Activated naive CD4-positive, alpha-beta T cell treated with anti-CD3 and anti-CD28 coated beads, Interleukin-2, amount 10 ng/mL, durations not matched to agents 7 days and 5 days (primary cell): ENCODE measurements around the gene BIN1.

Experiments
- CTCF ChIA-PET: fragments of 350-600 bp; sonication (Branson Sonifier 250); formaldehyde crosslinking; loops from one replicate; lab custom pipeline; 2021; ENCODE audit warnings: antibody characterized with exemption; lab: Charles Lee
- DNase-seq: peaks from one replicate; pipeline ENCODE4 v3.0.0-alpha.2; 2020
- H3K27ac Mint-ChIP-seq: one replicate; pipeline ENCODE4 v1.8.0; 2021; ENCODE audit warnings: mild to moderate bottlenecking, moderate library complexity, mixed read lengths
- H3K27me3 Mint-ChIP-seq: one replicate; pipeline ENCODE4 v1.8.0; 2021; ENCODE audit warnings: mild to moderate bottlenecking, mixed read lengths
- H3K36me3 Mint-ChIP-seq: one replicate; pipeline ENCODE4 v1.8.0; 2021; ENCODE audit warnings: mixed read lengths
- H3K4me1 Mint-ChIP-seq: one replicate; pipeline ENCODE4 v1.8.0; 2021; ENCODE audit warnings: mixed read lengths
- H3K4me3 Mint-ChIP-seq: one replicate; pipeline ENCODE4 v1.8.0; 2021; ENCODE audit warnings: mild to moderate bottlenecking, moderate library complexity, mixed read lengths
- H3K9me3 Mint-ChIP-seq: one replicate; pipeline ENCODE4 v1.8.0; 2021; ENCODE audit warnings: mixed read lengths

Gene BIN1

DNA sequence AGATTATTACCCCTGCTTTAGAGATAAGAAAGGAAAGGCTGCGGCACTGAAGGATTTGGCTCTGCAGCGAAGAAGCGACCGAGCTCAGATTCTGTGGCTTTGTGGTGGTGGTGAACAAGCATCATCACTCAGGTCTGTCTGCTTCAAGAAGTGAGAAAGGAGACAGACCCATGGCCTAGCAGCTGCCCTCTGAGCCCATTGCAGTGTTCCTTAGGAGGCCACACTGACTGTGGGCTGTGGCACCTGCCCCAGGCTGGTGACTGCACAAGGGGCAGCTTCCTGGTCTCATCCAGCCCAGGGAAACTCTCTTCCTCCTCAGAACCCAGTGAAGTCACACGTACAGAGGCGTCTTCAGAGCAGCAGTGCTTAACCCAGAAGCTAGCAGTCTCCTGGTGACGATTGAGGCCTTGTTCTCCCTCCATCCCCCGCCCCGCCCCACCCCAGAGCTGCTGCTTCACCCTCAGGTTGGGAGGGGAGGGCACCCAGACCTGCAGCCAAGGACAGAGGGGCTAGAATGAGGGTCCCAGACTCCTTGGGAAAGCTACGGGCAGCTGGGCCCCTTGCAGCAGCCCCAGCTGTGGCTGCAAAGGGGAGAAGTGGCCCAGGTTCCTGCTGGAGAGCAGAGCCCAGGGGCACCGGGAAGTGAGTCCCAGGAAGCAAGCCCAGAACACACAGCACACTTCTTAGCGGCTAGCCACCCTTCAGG is 22.2 kb downstream of the BIN1 start:
- peaks cover 59% of the 10 kb centered on the region for H3K4me1 Mint-ChIP-seq
- DNase-seq: peak; percentile 57
- peak overlapping the region; percentile 91 for H3K27ac Mint-ChIP-seq
- peak overlapping the region; percentile 21 for H3K4me3 Mint-ChIP-seq
- H3K27me3 Mint-ChIP-seq: peaks cover 33% of the 10 kb centered on the region
- H3K9me3 Mint-ChIP-seq: no peaks in the 10 kb centered on the region
- CTCF ChIA-PET: interaction anchor here (1.9 kb wide), 1 partner anchor 16 kb away, joined by 6 read pairs; no protein-coding TSS in a partner anchor
- H3K36me3 Mint-ChIP-seq: peaks cover 8% of the 10 kb centered on the region

- DNase-seq: no peak
- peaks cover 27% of the 10 kb centered on the region for H3K27me3 Mint-ChIP-seq
- no peaks in the 10 kb centered on the region for H3K9me3 Mint-ChIP-seq
- peak overlapping the region; percentile 91 for H3K27ac Mint-ChIP-seq
- CTCF ChIA-PET: interaction anchor here (1.9 kb wide), 1 partner anchor 15 kb away, joined by 6 read pairs; no protein-coding TSS in a partner anchor
- H3K4me3 Mint-ChIP-seq: peak overlapping the region; percentile 21
- H3K36me3 Mint-ChIP-seq: peaks cover 14% of the 10 kb centered on the region
- peaks cover 67% of the 10 kb centered on the region for H3K4me1 Mint-ChIP-seq
Observed at GRCh38 chr2:127083819-127084503, 23.0 kb downstream of the BIN1 start.

DNA sequence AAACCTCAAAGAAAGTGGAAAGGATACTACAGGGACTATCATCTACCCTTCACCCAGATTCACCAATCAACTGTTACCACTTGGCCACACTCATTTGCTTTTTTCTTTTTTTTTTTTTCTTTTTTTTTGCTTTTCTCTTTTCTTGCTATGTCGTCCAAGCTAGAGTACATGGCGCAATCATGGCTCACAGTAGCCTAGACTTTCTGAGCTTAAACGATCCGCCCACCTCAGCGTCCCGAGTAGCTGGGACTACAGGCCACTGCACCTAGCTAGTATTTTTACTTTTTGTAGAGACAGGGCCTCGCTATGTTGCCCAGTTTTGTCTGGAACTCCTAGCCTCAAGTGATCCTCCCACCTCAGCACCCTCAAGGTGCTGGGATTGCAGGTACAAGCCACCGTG is 24.0 kb downstream of the BIN1 start:
- Mint-ChIP-seq H3K36me3 (peaks cover 20% of the 10 kb centered on the region), H3K27ac (peak overlapping the region; percentile 91), H3K9me3 (no peaks in the 10 kb centered on the region), H3K27me3 (peaks cover 18% of the 10 kb centered on the region), H3K4me1 (peaks cover 77% of the 10 kb centered on the region), H3K4me3 (no peak overlapping the region)
- DNase-seq: no peak
- CTCF ChIA-PET: interaction anchor here (8.1 kb wide), 1 partner anchor 15 kb away, joined by 52 read pairs; no protein-coding TSS in a partner anchor

DNA sequence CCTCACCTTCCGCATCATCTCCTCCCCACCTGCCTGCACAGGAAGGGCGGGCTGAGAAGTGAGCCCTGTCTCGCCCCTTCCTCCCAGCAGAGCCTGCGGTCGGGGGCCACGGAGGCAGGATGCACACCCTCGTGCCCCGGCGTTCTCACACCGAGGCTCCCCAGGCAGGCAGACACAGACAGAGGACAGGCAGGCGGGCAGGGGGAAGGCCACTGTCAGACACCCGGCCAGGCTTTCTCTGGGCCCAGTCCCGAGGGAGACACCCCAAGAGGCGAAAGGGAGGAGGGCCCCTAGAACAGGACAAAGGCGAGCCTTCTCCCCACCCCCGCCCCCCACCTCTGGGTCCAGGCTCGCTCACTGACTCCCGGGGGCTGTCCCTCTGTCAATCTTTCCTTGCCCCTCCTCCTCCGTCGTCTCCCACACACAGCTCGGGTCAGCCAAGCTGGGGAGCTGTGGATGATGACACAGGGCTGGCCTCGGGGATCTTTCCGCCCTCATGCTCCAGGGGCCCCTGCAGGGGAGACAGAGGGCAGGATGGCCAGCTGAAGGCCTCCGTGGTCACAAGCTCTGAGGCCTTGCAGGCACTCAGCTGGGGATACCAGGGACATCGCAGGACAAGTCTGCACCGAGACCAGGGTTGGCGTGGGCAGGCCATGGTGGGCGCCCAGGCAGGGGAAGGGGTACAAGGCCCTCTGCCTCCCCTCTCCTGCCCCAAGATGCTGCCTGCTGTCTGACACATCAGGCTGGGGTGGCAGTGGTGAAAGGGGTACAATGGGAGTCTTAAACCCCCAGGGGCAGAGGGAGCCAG is 24.9 kb downstream of the BIN1 start:
- Mint-ChIP-seq H3K9me3 (no peaks in the 10 kb centered on the region), H3K4me1 (peaks cover 86% of the 10 kb centered on the region)

DNA sequence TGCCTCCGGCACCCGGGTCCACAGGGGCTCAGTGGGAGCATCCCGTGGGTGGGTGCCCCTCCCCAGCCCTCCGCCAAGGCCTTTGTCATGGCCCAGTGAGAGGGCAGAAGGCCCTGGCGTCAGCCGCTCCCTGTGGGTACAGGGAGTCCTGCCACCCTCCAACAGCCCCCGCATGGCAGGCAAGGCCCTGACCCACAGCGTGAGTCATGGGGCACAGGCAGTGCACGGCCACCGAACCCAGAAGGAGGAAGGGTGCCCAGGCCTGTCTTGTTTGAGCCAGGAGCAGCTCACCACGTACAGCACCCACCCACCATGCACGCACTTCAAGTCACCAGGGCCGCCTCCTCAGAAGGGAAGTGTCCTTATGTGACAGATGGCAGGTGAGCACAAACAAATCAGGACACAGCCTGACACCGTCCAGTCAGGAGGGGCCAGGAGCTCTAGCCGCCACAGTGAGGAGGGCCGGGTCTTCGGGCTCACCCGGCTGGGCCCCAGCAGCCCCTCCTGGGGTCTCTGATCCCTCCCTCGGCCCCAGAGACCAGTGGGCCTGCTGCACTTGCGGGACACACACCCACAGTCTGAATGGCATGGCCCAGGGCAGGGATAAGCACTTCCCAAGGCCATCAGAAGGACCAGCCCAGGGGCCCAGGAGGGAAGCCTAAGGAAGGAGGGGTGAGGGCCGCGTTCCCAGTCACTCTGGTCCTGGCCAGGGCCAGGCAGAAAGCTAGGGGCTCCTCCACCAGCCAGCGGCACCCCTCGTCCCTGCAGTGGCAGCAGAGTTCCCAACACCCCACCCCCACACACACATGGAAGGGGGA is 25.8 kb downstream of the BIN1 start:
- H3K4me1 Mint-ChIP-seq: peaks cover 85% of the 10 kb centered on the region
- peaks cover 30% of the 10 kb centered on the region for H3K36me3 Mint-ChIP-seq
- CTCF ChIA-PET: interaction anchor here (0.6 to 8.1 kb wide), 5 partner anchors 10 to 213 kb away, joined by 3 to 52 read pairs (median 4); partner anchors contain the start of genes BIN1 and ERCC3
- peak overlapping the region; percentile 83 for H3K4me3 Mint-ChIP-seq
- H3K27ac Mint-ChIP-seq: peak overlapping the region; percentile 91
- H3K27me3 Mint-ChIP-seq: peaks cover 3% of the 10 kb centered on the region
- DNase-seq: peak; percentile 66
- no peaks in the 10 kb centered on the region for H3K9me3 Mint-ChIP-seq

More for the DNA sequence above, 24.9 kb downstream of the BIN1 start:
- peaks cover 8% of the 10 kb centered on the region for H3K27me3 Mint-ChIP-seq
- H3K36me3 Mint-ChIP-seq: peaks cover 25% of the 10 kb centered on the region
- peak; percentile 91 for DNase-seq
- H3K4me3 Mint-ChIP-seq: peak overlapping the region; percentile 83
- CTCF ChIA-PET: interaction anchor here (1.5 to 8.1 kb wide), 2 partner anchors 14 to 212 kb away, joined by 3 to 52 read pairs; partner anchors contain the start of gene ERCC3
- H3K27ac Mint-ChIP-seq: peak overlapping the region; percentile 91

DNA sequence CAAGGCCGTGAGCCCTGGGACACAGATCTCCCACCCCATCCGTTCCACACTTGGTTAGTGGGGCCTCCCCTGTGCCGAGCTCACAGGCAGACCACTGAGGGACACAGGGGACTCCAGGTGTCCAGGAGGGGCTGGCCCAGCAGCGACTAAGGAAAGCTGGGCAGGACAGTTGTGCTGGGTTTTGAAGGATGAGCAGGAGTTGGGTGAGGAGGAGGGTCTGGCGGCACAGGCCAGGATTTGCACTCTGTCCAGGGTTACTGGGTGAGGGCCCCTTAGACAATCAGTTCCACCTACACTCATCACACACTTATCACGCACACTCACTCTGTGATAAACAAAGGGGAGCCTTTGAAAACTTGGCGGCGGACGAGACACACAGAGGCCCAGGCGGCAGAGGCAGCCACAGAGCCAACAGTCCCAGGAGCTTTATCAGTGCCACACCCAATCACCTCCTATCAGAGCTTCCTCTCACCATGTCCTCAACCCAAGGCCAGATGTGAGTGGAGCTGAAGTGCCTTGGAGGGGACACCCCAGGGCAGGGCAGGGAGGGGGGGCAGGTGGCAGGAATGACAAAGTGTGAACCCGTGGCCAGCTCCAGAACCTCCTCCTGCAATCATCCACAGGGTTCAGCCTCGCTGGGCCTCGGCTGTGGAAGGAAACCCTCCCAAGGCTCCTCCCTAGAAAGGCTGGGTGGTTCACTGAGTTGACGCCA is 26.6 kb downstream of the BIN1 start:
- Mint-ChIP-seq H3K9me3 (no peaks in the 10 kb centered on the region), H3K4me3 (peak overlapping the region; percentile 83), H3K36me3 (peaks cover 32% of the 10 kb centered on the region), H3K4me1 (peaks cover 82% of the 10 kb centered on the region), H3K27ac (peak overlapping the region; percentile 91), H3K27me3 (peaks cover 3% of the 10 kb centered on the region)
- CTCF ChIA-PET: interaction anchor here (0.6 to 8.1 kb wide), 5 partner anchors 9 to 213 kb away, joined by 3 to 52 read pairs (median 4); partner anchors contain the start of genes BIN1 and ERCC3
- peak; percentile 64 for DNase-seq

DNA sequence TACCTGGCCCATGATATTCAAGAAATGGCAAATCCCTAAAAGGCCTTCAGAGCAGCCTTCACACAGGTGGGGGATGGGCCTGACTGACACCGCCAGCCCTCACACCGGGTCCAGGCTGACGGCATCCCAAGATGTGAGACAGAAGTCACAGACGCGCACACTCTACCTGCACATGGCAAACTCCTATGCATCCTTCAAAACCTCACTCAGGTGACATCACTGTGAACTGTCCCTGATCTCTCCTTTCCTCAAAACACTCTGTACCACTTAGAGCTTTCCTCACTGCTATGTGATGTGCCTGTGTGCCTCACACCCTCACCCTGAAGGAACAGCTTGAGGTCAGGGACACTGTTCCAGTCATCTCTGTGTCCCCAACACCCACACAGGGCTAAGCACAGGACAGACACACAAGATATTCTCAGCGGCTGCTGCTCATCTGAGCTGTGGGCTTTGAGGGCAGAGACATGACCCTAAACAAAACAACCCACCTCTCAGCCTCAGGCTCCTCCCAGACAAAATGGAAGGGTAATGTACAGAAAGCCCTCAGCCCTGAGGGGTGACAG is 27.5 kb downstream of the BIN1 start:
- H3K9me3 Mint-ChIP-seq: no peaks in the 10 kb centered on the region
- H3K27me3 Mint-ChIP-seq: peaks cover 2% of the 10 kb centered on the region
- DNase-seq: no peak
- peak overlapping the region; percentile 81 for H3K27ac Mint-ChIP-seq
- CTCF ChIA-PET: interaction anchor here (1.4 to 8.1 kb wide), 2 partner anchors 11 to 30 kb away, joined by 3 to 52 read pairs; no protein-coding TSS in a partner anchor
- H3K4me1 Mint-ChIP-seq: peaks cover 72% of the 10 kb centered on the region
- H3K36me3 Mint-ChIP-seq: peaks cover 32% of the 10 kb centered on the region
- peak overlapping the region; percentile 83 for H3K4me3 Mint-ChIP-seq

DNA sequence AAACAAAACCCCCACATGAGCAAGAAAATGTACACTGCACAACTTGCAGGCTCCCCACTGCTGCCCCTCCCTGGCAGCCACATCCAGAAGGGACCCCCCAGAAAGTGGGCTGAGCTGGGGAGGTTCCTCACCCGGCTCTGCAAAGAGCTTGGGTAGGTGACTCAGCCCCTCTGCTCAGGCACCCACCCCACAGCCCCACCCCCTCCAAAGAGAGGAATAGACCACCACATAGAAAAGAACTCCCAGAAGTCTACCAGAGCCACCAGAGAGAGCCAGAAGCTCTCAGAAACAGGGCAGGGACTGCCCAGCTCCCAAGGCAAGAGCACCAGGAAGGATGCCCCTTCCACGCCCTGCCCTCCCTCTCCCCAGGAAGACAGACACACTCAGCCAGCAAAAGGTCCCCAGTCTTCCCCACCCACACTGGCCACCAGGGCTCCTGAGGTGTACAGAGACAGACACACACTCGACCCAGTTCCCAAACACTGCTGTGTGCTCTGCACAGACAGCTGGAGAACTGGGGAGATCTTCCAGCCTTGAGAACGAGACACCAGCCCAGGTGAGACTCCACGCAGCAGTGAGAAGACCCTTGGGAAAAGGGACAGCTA is 28.2 kb downstream of the BIN1 start:
- Mint-ChIP-seq H3K36me3 (peaks cover 36% of the 10 kb centered on the region), H3K27ac (peak overlapping the region; percentile 81), H3K27me3 (no peaks in the 10 kb centered on the region), H3K9me3 (no peaks in the 10 kb centered on the region), H3K4me3 (peak overlapping the region; percentile 83), H3K4me1 (peaks cover 68% of the 10 kb centered on the region)
- DNase-seq: no peak
- CTCF ChIA-PET: interaction anchor here (1.4 to 8.1 kb wide), 2 partner anchors 11 to 29 kb away, joined by 3 to 52 read pairs; no protein-coding TSS in a partner anchor

DNA sequence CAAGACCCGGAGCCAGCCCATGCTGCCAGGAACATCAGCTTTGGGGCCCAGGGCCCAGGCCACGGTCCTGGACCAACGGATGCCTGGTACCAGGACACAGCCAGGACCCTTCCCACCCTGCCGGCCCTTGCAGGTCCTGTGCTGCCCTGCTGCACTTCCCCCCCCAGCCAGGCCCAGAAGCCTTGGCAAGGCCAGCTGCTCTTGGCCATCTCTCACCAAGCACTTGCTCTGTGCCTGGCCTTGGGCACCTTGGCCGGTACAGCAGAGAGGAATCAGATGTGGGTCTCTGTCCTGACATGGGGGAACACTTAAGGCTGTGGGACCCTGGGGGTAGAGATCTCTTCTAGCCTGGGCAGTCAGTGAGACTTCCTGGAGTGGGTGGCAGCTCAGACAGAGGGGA is 28.9 kb downstream of the BIN1 start:
- CTCF ChIA-PET: interaction anchor here (8.1 kb wide), 1 partner anchor 10 kb away, joined by 52 read pairs; no protein-coding TSS in a partner anchor
- Mint-ChIP-seq H3K27ac (peak overlapping the region; percentile 39), H3K36me3 (peaks cover 35% of the 10 kb centered on the region), H3K27me3 (no peaks in the 10 kb centered on the region), H3K9me3 (no peaks in the 10 kb centered on the region), H3K4me1 (peaks cover 61% of the 10 kb centered on the region), H3K4me3 (no peak overlapping the region)
- DNase-seq: no peak

DNA sequence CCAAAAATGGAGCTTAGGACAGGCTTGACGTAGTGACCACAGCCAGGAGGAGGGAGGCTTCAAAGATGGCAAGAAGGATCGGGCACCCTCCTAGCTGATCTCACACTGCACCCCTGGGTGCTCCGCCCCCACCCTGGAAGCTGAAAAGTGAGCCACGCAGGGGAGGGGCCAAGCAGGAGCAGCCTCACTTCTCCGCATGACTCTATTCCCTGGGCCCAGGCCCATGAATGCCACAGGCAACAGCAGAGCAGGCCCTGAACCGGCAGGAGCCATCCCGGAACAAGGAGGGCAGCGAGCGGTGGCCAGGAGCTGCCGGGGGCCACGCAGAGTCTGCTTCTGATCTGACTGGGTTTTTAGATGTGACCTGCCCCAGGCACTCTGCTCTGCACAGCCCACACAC is 30.0 kb downstream of the BIN1 start:
- Mint-ChIP-seq H3K4me1 (peaks cover 50% of the 10 kb centered on the region), H3K36me3 (peaks cover 38% of the 10 kb centered on the region), H3K27ac (no peak overlapping the region), H3K9me3 (no peaks in the 10 kb centered on the region), H3K27me3 (no peaks in the 10 kb centered on the region), H3K4me3 (no peak overlapping the region)
- CTCF ChIA-PET: interaction anchor here (8.1 kb wide), 1 partner anchor 9 kb away, joined by 52 read pairs; no protein-coding TSS in a partner anchor
- no peak for DNase-seq

DNA sequence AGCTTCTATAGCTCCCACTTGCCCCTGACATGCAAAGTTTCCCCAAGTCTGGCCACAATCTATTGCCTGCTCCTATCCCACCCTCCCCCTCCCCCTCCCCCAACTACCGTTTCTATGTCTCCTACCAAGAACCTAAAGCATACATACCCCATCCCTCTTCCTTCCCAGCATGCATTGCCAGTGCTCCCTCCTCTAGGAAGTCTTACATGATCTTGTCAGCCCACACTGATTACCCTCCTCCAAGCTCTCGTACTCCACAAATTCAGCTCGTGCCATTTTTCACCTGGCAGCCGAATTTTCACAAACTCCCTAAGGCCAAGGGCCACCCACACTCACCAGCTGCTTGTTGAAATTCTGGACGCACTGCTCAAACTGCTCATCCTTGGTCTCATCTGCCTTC is 30.7 kb downstream of the BIN1 start:
- Mint-ChIP-seq H3K27me3 (no peaks in the 10 kb centered on the region), H3K9me3 (no peaks in the 10 kb centered on the region), H3K27ac (no peak overlapping the region), H3K4me1 (peaks cover 47% of the 10 kb centered on the region), H3K36me3 (peaks cover 39% of the 10 kb centered on the region), H3K4me3 (no peak overlapping the region)
- DNase-seq: no peak
- CTCF ChIA-PET: interaction anchor here (8.1 kb wide), 1 partner anchor 8 kb away, joined by 52 read pairs; no protein-coding TSS in a partner anchor

- H3K4me3 Mint-ChIP-seq: no peak overlapping the region
- no peak overlapping the region for H3K27ac Mint-ChIP-seq
- H3K36me3 Mint-ChIP-seq: peaks cover 42% of the 10 kb centered on the region
- H3K9me3 Mint-ChIP-seq: no peaks in the 10 kb centered on the region
- no peaks in the 10 kb centered on the region for H3K27me3 Mint-ChIP-seq
- DNase-seq: no peak
- H3K4me1 Mint-ChIP-seq: peaks cover 47% of the 10 kb centered on the region
- CTCF ChIA-PET: interaction anchor here (8.1 kb wide), 1 partner anchor 8 kb away, joined by 52 read pairs; no protein-coding TSS in a partner anchor
Observed at GRCh38 chr2:127075821-127076220, 31.1 kb downstream of the BIN1 start.
